ENCODE measurements around the gene PRRC2B. TPM values are rescaled to one million over a fixed set of nuclear protein-coding genes. Genes with fewer than 3 reads are reported as not detected.

The PRRC2B gene
- total and polyA plus RNA-seq, 2 experiments from 2014 or later, result 45.0 to 193 TPM

DNA sequence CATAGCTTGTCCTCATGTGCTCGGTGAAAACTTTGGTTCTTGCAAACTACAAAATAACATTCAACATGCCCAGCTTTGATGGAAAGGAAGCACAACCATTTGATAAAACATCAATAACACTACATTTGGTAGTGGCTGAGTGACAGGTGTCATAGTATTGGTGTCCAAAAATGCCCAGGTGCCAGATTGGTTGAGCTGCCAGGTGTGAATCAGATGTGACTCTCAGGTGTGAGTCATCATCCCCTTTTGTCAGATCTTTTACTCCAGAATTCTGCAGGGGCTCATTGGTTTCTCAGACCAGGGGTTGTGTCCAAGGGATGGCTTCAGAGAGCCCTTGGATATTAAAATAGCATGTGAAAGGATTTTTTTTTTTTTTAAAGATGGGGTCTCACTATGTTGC lies 86.4 kb downstream of the PRRC2B start:
- no peak overlapping the region for H3K27ac Mint-ChIP-seq

More for the DNA sequence above, 86.4 kb downstream of the PRRC2B start:
- TF ChIP-seq, protein P1, sequence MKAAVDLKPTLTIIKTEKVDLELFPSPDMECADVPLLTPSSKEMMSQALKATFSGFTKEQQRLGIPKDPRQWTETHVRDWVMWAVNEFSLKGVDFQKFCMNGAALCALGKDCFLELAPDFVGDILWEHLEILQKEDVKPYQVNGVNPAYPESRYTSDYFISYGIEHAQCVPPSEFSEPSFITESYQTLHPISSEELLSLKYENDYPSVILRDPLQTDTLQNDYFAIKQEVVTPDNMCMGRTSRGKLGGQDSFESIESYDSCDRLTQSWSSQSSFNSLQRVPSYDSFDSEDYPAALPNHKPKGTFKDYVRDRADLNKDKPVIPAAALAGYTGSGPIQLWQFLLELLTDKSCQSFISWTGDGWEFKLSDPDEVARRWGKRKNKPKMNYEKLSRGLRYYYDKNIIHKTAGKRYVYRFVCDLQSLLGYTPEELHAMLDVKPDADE (IDR thresholded peaks at IDR 0.05), result no peak
- TF ChIP-seq, protein P2, sequence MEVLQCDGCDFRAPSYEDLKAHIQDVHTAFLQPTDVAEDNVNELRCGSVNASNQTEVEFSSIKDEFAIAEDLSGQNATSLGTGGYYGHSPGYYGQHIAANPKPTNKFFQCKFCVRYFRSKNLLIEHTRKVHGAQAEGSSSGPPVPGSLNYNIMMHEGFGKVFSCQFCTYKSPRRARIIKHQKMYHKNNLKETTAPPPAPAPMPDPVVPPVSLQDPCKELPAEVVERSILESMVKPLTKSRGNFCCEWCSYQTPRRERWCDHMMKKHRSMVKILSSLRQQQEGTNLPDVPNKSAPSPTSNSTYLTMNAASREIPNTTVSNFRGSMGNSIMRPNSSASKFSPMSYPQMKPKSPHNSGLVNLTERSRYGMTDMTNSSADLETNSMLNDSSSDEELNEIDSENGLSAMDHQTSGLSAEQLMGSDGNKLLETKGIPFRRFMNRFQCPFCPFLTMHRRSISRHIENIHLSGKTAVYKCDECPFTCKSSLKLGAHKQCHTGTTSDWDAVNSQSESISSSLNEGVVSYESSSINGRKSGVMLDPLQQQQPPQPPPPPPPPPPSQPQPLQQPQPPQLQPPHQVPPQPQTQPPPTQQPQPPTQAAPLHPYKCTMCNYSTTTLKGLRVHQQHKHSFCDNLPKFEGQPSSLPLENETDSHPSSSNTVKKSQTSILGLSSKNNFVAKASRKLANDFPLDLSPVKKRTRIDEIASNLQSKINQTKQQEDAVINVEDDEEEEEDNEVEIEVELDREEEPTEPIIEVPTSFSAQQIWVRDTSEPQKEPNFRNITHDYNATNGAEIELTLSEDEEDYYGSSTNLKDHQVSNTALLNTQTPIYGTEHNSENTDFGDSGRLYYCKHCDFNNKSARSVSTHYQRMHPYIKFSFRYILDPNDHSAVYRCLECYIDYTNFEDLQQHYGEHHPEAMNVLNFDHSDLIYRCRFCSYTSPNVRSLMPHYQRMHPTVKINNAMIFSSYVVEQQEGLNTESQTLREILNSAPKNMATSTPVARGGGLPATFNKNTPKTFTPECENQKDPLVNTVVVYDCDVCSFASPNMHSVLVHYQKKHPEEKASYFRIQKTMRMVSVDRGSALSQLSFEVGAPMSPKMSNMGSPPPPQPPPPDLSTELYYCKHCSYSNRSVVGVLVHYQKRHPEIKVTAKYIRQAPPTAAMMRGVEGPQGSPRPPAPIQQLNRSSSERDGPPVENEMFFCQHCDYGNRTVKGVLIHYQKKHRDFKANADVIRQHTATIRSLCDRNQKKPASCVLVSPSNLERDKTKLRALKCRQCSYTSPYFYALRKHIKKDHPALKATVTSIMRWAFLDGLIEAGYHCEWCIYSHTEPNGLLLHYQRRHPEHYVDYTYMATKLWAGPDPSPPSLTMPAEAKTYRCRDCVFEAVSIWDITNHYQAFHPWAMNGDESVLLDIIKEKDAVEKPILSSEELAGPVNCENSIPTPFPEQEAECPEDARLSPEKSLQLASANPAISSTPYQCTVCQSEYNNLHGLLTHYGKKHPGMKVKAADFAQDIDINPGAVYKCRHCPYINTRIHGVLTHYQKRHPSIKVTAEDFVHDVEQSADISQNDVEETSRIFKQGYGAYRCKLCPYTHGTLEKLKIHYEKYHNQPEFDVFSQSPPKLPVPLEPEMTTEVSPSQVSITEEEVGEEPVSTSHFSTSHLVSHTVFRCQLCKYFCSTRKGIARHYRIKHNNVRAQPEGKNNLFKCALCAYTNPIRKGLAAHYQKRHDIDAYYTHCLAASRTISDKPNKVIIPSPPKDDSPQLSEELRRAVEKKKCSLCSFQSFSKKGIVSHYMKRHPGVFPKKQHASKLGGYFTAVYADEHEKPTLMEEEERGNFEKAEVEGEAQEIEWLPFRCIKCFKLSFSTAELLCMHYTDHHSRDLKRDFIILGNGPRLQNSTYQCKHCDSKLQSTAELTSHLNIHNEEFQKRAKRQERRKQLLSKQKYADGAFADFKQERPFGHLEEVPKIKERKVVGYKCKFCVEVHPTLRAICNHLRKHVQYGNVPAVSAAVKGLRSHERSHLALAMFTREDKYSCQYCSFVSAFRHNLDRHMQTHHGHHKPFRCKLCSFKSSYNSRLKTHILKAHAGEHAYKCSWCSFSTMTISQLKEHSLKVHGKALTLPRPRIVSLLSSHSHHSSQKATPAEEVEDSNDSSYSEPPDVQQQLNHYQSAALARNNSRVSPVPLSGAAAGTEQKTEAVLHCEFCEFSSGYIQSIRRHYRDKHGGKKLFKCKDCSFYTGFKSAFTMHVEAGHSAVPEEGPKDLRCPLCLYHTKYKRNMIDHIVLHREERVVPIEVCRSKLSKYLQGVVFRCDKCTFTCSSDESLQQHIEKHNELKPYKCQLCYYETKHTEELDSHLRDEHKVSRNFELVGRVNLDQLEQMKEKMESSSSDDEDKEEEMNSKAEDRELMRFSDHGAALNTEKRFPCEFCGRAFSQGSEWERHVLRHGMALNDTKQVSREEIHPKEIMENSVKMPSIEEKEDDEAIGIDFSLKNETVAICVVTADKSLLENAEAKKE (CRISPR knock-in tag; IDR thresholded peaks at IDR 0.05), result no peak
- H3K27me3 ChIP-seq (ENCODE audit: insufficient read depth), result no peaks in the 10 kb centered on the region
- H3K9me2 ChIP-seq (ENCODE audit: insufficient read depth), result no peaks in the 10 kb centered on the region
- H4K20me1 ChIP-seq (replicated peaks; ENCODE audit: insufficient read depth), result peaks cover 13% of the 10 kb centered on the region
- Mint-ChIP-seq H3K4me3 (no peak overlapping the region), H3K4me1 (0 out of 3 replicates have a peak, but pooled peaks cover 2% of the 10 kb centered on the region), H3K9me3 (no peaks in the 10 kb centered on the region), H3K27me3 (ENCODE audit: insufficient read depth, low read depth, poor library complexity) (peaks cover 37% of the 10 kb centered on the region), H3K36me3 (ENCODE audit: low read depth) (peaks cover 96% of the 10 kb centered on the region)
- H3K36me3 ChIP-seq (ENCODE audit: insufficient read depth), result peaks cover 68% of the 10 kb centered on the region
- H3F3A ChIP-seq (replicated peaks; ENCODE audit: low read depth), result peaks cover 48% of the 10 kb centered on the region
- peaks cover 27% of the 10 kb centered on the region for H3K79me2 ChIP-seq (replicated peaks; ENCODE audit: insufficient read depth)
- H2AFZ ChIP-seq, result no peak overlapping the region
- ATAC-seq (no peak), DNase-seq (ENCODE audit: low spot score) (no peak)
- no peaks in the 10 kb centered on the region for H3K4me1 ChIP-seq (ENCODE audit: insufficient read depth)
- H3K4me3 ChIP-seq, result no peak overlapping the region
- no peak overlapping the region for H3K27ac ChIP-seq (ENCODE audit: low read depth)
- no peak overlapping the region for H3K4me2 ChIP-seq
